Activated CD4-positive, alpha-beta T cell treated with anti-CD3 and anti-CD28 coated beads, Interleukin-2, Interleukin-6, amounts not matched to agents 100 ng/mL and 50 ng/mL, durations not matched to agents 16 hours and 8 hours (primary cell): ENCODE data around the gene COQ6.
"Not testable (repeated sequence)": the region's sequence is repeated elsewhere in the genome, so short reads cannot be mapped to it uniquely, and the experiment has no call there.

Experiments used
- DNase-seq: peaks from one replicate; pipeline ENCODE4 v3.0.0-alpha.2; 2020

The COQ6 gene

GRCh38 chr14:73988656-73989055, 38.6 kb downstream of the COQ6 start:
- not testable (repeated sequence) for DNase-seq

- no peak for DNase-seq
These were observed 41.0 kb downstream of the COQ6 start for GRCh38 chr14:73991092-73991491.

GRCh38 chr14:73994926-73995325, 44.8 kb downstream of the COQ6 start:
- DNase-seq = not testable (repeated sequence)

DNA sequence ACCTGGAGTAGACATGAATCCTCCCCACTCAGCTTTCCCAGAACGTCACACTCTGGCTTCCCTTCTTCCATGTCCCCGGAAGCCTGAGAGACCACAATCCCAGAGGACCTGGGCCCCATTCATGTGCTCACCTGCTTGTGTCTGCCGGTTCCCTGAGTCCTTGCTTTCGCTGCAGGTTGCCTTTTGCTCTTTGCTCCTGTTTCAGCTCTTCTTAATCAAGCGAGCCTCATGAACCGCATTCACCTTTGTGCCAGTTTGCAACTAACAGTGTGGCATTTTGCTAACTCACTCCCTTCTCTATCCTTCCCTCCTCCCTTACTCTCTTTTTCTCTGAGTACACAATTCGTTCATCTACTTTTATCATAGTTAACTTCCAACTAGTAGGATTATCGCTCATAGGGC, 45.9 kb downstream of the COQ6 start:
- no peak for DNase-seq

- no peak for DNase-seq
These were observed 46.6 kb downstream of the COQ6 start for GRCh38 chr14:73996731-73997107.

DNA sequence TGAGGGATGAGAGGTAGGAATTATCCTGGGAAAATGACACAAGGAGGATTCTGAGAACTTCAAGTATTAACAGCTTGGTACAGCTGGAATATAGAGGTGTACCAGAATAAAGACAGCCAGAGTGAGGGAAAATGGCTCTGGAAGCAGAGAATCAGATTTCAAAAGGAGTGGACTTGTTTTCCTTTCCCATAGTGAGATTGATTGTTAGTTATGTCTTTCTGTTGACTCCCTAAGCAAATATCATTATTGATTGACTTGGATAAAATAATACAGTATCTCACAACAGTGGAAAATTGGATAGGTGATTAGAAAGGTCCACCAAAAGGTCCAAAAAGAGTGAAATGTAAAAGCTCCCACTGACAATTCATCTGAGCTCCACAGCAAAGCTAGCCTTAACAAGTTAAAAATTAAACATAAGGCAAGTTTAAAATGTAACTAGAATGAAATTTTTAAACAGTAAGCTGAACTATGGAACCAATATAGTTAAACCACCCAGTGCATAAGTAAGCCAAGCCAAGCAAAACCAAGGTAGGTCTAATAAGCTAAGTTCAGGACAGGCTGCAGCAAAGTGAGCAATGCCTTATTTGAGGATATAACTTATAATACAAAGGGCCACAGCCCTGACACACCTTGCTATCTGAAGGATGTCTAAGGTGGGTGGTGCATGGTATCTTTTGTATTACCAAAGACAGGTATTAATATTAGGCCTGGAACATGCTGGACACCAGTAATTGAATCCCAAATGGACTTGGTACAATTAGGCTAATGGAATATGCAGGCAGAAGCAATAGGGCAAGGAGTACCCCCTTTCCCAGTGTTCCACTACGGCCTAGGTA, 47.2 kb downstream of the COQ6 start:
- DNase-seq = no peak

DNA sequence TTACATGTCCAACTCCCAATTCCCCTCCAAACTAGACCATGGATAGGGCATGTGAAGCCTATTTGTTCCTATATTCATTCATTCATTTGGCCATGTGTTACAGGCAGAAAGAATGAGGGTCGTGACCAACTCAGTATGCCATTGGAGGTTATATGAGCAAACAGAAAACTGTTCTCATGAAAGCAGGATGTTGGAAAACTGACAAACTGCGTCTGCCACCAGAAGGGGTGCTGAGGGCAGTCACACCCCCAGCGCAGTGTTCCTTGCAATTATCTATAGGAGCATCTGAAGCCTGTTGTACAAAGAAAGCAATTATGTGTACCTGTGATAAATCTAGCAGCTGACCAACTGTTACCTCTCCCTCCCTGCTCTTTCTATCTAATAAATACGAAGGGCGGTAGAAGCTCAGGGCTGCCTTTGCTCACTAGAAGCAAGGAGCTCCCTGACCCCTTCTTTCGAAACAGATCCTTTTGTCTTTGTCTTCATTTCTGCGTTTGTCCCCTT, 47.9 kb downstream of the COQ6 start:
- no peak for DNase-seq

- DNase-seq = no peak
These were observed 48.6 kb downstream of the COQ6 start for GRCh38 chr14:73998726-73999125.

DNA sequence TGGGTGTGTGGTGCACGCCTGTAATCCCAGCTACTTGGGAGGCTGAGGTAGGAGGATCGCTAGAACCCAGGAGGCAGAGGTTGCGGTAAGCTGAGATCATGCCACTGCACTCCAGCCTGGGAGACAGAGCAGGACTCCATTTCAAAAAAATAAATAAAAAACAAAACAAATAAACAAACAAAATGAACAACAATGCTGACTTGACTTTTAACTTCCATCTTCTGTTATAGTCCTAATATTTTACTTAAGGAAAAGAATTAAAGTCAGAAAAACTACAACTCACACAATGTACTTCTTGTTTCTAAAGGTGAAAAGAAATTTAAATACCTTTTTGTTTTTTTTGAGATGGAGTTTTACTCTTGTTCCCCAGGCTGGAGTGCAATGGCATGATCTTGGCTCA, 55.6 kb downstream of the COQ6 start:
- DNase-seq = not testable (repeated sequence)

GRCh38 chr14:74008843-74009499, 58.9 kb downstream of the COQ6 start:
- DNase-seq = no peak
